NB4 (cell line): ENCODE measurements around the gene CDK9.

Experiments
- DNase-seq: peaks from one replicate; pipeline ENCODE4 v3.0.0; 2010; ENCODE audit warnings: low read depth
- H3K4me3 ChIP-seq: one replicate; pipeline ENCODE4 v1.5.1; 2011; ENCODE audit warnings: mild to moderate bottlenecking, low read depth, low read length, moderate library complexity
- CTCF ChIP-seq: IDR thresholded peaks from one replicate; pipeline ENCODE4 v1.5.1; 2012; ENCODE audit warnings: low read depth, low read length
- MYC ChIP-seq: IDR thresholded peaks from 2 replicates; pipeline ENCODE4 v1.6.1; 2011; ENCODE audit warnings: low read depth, low read length
- POLR2A ChIP-seq: IDR thresholded peaks from 2 replicates; pipeline ENCODE4 v1.6.1; 2011; ENCODE audit warnings: mild to moderate bottlenecking; ENCODE audit not compliant: insufficient read length; ENCODE audit errors: extremely low read depth
- TF ChIP-seq, protein P1 (sequence below): IDR thresholded peaks from 2 replicates; pipeline ENCODE4 v1.6.1; 2011; ENCODE audit warnings: low read depth, low read length

CDK9 gene

GRCh38 chr9:127826253-127826913 is 40.5 kb downstream of the CDK9 start:
- H3K4me3 ChIP-seq, result no peak overlapping the region
- TF ChIP-seq MYC, result no peak
- TF ChIP-seq POLR2A, result no peak
- TF ChIP-seq, protein P1, sequence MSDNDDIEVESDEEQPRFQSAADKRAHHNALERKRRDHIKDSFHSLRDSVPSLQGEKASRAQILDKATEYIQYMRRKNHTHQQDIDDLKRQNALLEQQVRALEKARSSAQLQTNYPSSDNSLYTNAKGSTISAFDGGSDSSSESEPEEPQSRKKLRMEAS, result no peak
- TF ChIP-seq CTCF, result no peak
- DNase-seq, result no peak

- no peak overlapping the region for H3K4me3 ChIP-seq
- TF ChIP-seq CTCF (no peak), MYC (no peak), POLR2A (no peak)
- TF ChIP-seq, protein P1, result no peak
- peak; percentile 50 for DNase-seq
Measured at GRCh38 chr9:127828262-127829031, 42.6 kb downstream of the CDK9 start.

GRCh38 chr9:127829205-127829906 is 43.5 kb downstream of the CDK9 start:
- no peak overlapping the region for H3K4me3 ChIP-seq
- no peak for TF ChIP-seq MYC
- TF ChIP-seq CTCF, result no peak
- no peak for TF ChIP-seq POLR2A
- TF ChIP-seq, protein P1, result no peak
- no peak for DNase-seq

GRCh38 chr9:127832248-127832647 is 46.4 kb downstream of the CDK9 start:
- DNase-seq, result no peak
- H3K4me3 ChIP-seq, result no peak overlapping the region
- no peak for TF ChIP-seq POLR2A
- TF ChIP-seq, protein P1, result no peak
- TF ChIP-seq MYC, result no peak
- TF ChIP-seq CTCF, result no peak

DNA sequence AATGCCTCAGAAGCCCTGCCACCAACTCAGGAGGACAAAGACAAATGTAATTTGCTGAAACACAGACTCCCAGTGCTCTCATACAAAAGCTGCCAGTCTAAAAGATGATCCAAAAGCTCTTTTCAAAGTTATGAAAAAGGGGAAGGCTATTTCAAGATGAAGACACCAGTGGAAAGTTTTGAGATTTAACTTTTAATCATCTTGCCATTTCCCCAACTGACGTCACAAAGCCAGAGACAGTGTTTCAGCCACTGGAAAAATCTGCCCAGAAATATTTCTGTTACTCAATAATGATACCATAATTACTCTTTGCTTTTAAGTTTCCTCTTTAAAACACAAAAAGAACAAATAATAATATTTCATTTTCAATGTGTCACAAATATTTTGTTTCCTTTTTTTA is 47.7 kb downstream of the CDK9 start:
- no peak for DNase-seq
- TF ChIP-seq CTCF (no peak), POLR2A (no peak), MYC (no peak)
- TF ChIP-seq, protein P1, result no peak
- no peak overlapping the region for H3K4me3 ChIP-seq
